Suprapubic skin (tissue), 4 donors: Measurements from ENCODE around the gene GORAB. TPM values are rescaled to one million over a fixed set of nuclear protein-coding genes. Genes with fewer than 3 reads are reported as not detected.
A peak's percentile ranks its signal among the peaks of the same experiment; 100 is the strongest.

Experiments used
- DNase-seq, 2 donors: peaks; one replicate each; pipeline ENCODE4 v3.0.0-alpha.2; 2019; ENCODE audit warnings: low spot score in 2 of 2
- H3K27ac ChIP-seq: fragments of 200-600 bp; sonication (generic); one replicate; pipeline ENCODE4 v1.5.1; 2019
- H3K27me3 ChIP-seq: fragments of 200-600 bp; sonication (generic); one replicate; pipeline ENCODE4 v1.5.1; 2019
- H3K36me3 ChIP-seq: fragments of 200-600 bp; sonication (generic); one replicate; pipeline ENCODE4 v1.5.1; 2019
- H3K4me1 ChIP-seq: fragments of 200-600 bp; sonication (generic); one replicate; pipeline ENCODE4 v1.5.1; 2019
- H3K4me3 ChIP-seq: fragments of 200-600 bp; sonication (generic); one replicate; pipeline ENCODE4 v1.5.1; 2019; ENCODE audit warnings: mild to moderate bottlenecking
- H3K9me3 ChIP-seq: fragments of 200-600 bp; sonication (generic); one replicate; pipeline ENCODE4 v1.5.1; 2019
- EP300 ChIP-seq: sonication (generic); formaldehyde crosslinking; IDR thresholded peaks from one replicate; pipeline ENCODE4 v1.6.1; 2017; ENCODE audit warnings: antibody characterized with exemption
- POLR2A ChIP-seq, 2 donors: fragments of 450-650 bp; IDR thresholded peaks; one replicate each; pipeline ENCODE4 v1.6.1; 2017; ENCODE audit warnings: antibody characterized with exemption in 2 of 2, mild to moderate bottlenecking in 2 of 2, moderate library complexity in 2 of 2
- POLR2AphosphoS5 ChIP-seq, 3 donors: sonication (generic); formaldehyde crosslinking; IDR thresholded peaks; one replicate each; pipeline ENCODE4 v1.6.1; 2017; ENCODE audit warnings: antibody characterized with exemption in 3 of 3
- WGBS: methylation state at CpG from one replicate; pipeline ENCODE4 v1.1.5; 2018; 5-methylcytosine and 5-hydroxymethylcytosine counted together
- total RNA-seq, 4 donors: library from RNA; depleted of rRNA; stranded (reverse); fragments of >200 nt; gene quantifications; one replicate each; pipeline ENCODE4 v1.1.0, GENCODE V29; 2016
- TF ChIP-seq, protein P1 (sequence below), 2 donors: fragments of 200-600 bp in 1 of 2; fragments of 450-650 bp in 1 of 2; sonication (generic) in 1 of 2; IDR thresholded peaks; one replicate each; pipeline ENCODE4 v1.5.1; 2016 to 2019; ENCODE audit warnings: antibody characterized with exemption in 2 of 2, mild to moderate bottlenecking in 1 of 2, moderate library complexity in 1 of 2

The GORAB gene
- total RNA-seq, 4 donors from 2014 or later = 3.5 to 10.5 (median 7.7) TPM

DNA sequence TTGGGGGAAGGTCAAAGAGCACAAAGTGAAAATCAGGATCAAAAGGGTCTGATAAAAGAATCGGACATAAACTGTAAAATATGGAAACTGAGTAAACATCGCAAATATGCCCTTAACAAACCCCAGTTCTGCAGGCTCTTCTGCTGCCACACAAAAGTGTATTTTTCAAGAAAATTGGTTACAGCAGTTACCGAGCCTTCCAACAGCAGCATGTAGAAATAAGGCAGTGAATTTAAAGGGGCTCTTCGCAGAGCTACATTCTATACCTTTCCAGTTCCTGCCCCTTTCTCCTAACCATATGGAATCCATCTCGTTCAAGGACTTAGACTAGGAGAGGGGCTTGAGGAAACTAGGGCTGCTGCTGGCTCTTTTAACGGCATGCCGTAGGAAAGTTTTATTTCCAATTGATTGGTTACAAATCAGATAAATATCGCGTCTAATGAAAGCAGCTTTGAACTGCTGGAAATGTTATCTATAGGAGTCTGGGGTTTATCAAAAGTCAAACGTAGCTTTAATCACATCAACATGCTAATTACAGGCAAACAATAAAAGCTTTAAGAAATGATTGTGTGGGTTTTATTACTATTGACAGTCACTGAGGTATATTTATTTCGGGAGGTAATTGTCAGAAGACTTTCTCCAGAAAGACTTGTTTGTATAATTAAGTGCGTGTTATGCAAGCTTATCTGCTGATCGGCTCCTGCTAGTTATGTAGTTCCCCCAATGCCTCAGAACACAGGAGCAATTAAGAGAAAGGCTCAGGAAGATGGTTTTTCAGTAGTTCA, 59.1 kb downstream of the GORAB start:
- no peak for TF ChIP-seq POLR2AphosphoS5 (IDR thresholded peaks at IDR 0.05)

GRCh38 chr1:170592591-170593111, 60.7 kb downstream of the GORAB start:
- no peak for DNase-seq
- Histone ChIP-seq H3K4me1 (peaks cover 11% of the 10 kb centered on the region), H3K9me3 (no peaks in the 10 kb centered on the region), H3K36me3 (no peaks in the 10 kb centered on the region), H3K4me3 (peak overlapping the region; percentile 22), H3K27ac (peak overlapping the region; percentile 71), H3K27me3 (no peaks in the 10 kb centered on the region)
- TF ChIP-seq POLR2AphosphoS5 (IDR thresholded peaks at IDR 0.05) (no peak), POLR2A (IDR thresholded peaks at IDR 0.05) (no peak), EP300 (no peak)
- TF ChIP-seq, protein P1, sequence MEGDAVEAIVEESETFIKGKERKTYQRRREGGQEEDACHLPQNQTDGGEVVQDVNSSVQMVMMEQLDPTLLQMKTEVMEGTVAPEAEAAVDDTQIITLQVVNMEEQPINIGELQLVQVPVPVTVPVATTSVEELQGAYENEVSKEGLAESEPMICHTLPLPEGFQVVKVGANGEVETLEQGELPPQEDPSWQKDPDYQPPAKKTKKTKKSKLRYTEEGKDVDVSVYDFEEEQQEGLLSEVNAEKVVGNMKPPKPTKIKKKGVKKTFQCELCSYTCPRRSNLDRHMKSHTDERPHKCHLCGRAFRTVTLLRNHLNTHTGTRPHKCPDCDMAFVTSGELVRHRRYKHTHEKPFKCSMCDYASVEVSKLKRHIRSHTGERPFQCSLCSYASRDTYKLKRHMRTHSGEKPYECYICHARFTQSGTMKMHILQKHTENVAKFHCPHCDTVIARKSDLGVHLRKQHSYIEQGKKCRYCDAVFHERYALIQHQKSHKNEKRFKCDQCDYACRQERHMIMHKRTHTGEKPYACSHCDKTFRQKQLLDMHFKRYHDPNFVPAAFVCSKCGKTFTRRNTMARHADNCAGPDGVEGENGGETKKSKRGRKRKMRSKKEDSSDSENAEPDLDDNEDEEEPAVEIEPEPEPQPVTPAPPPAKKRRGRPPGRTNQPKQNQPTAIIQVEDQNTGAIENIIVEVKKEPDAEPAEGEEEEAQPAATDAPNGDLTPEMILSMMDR (IDR thresholded peaks at IDR 0.05) = no peak
- WGBS = 44% methylated on average over 2 of the region's 2 CpGs

More for the DNA sequence above, 59.1 kb downstream of the GORAB start:
- Histone ChIP-seq H3K4me3 (peak overlapping the region; percentile 28), H3K27me3 (no peaks in the 10 kb centered on the region), H3K36me3 (no peaks in the 10 kb centered on the region), H3K9me3 (no peaks in the 10 kb centered on the region), H3K4me1 (peaks cover 11% of the 10 kb centered on the region), H3K27ac (peak overlapping the region; percentile 71)
- 44% methylated on average over 13 of the region's 13 CpGs for WGBS
- DNase-seq = no peak

GRCh38 chr1:170593173-170594011, 61.4 kb downstream of the GORAB start:
- no peaks in the 10 kb centered on the region for H3K27me3 ChIP-seq
- TF ChIP-seq POLR2A (IDR thresholded peaks at IDR 0.05) (no peak), POLR2AphosphoS5 (IDR thresholded peaks at IDR 0.05) (no peak)
- H3K36me3 ChIP-seq = no peaks in the 10 kb centered on the region
- H3K4me1 ChIP-seq = peaks cover 11% of the 10 kb centered on the region
- no peak for DNase-seq
- peak overlapping the region; percentile 22 for H3K4me3 ChIP-seq
- WGBS = 27% methylated on average over 5 of the region's 5 CpGs
- peak overlapping the region; percentile 24 for H3K27ac ChIP-seq
- no peaks in the 10 kb centered on the region for H3K9me3 ChIP-seq

GRCh38 chr1:170594066-170594626, 62.2 kb downstream of the GORAB start:
- H3K36me3 ChIP-seq = no peaks in the 10 kb centered on the region
- no peak for DNase-seq
- H3K27ac ChIP-seq = peak overlapping the region; percentile 24
- peaks cover 11% of the 10 kb centered on the region for H3K4me1 ChIP-seq
- no peaks in the 10 kb centered on the region for H3K27me3 ChIP-seq
- peak overlapping the region; percentile 22 for H3K4me3 ChIP-seq
- WGBS = 38% methylated on average over 5 of the region's 5 CpGs
- TF ChIP-seq, protein P1 (IDR thresholded peaks at IDR 0.05) = no peak
- TF ChIP-seq POLR2AphosphoS5 (IDR thresholded peaks at IDR 0.05) (no peak), POLR2A (IDR thresholded peaks at IDR 0.05) (no peak), EP300 (no peak)
- no peaks in the 10 kb centered on the region for H3K9me3 ChIP-seq

- Histone ChIP-seq H3K27me3 (no peaks in the 10 kb centered on the region), H3K27ac (no peak overlapping the region), H3K9me3 (no peaks in the 10 kb centered on the region), H3K4me3 (no peak overlapping the region), H3K4me1 (peaks cover 11% of the 10 kb centered on the region), H3K36me3 (no peaks in the 10 kb centered on the region)
- TF ChIP-seq POLR2AphosphoS5 (IDR thresholded peaks at IDR 0.05) (no peak), EP300 (no peak), POLR2A (IDR thresholded peaks at IDR 0.05) (no peak)
- TF ChIP-seq, protein P1 (IDR thresholded peaks at IDR 0.05) = no peak
- DNase-seq = no peak
- 94% methylated on average over 5 of the region's 5 CpGs for WGBS
Measured at GRCh38 chr1:170596701-170597100, 64.7 kb downstream of the GORAB start.
